AG10803 (cell line): Measurements from ENCODE around the gene SIK3.

Source experiments
- DNase-seq: peaks from one replicate; pipeline ENCODE4 v3.0.0; 2010; ENCODE audit warnings: low read depth
- H3K4me3 ChIP-seq: 2 replicates; pipeline ENCODE4 v1.5.1; 2011; ENCODE audit warnings: mild to moderate bottlenecking, low read length, control low read depth
- CTCF ChIP-seq: conservative IDR thresholded peaks from 2 replicates; pipeline ENCODE4 v1.5.1; 2011; ENCODE audit warnings: mild to moderate bottlenecking, low read length, control low read depth, inconsistent platforms

The SIK3 gene

GRCh38 chr11:116840746-116841296 lies 257.4 kb downstream of the SIK3 start:
- TF ChIP-seq CTCF, result no peak
- no peak overlapping the region for H3K4me3 ChIP-seq
- no peak for DNase-seq

GRCh38 chr11:116840224-116840745 lies 257.9 kb downstream of the SIK3 start:
- H3K4me3 ChIP-seq, result no peak overlapping the region
- peak; percentile 60 for DNase-seq
- TF ChIP-seq CTCF, result peak; percentile 48

- no peak for TF ChIP-seq CTCF
- no peak overlapping the region for H3K4me3 ChIP-seq
- DNase-seq, result no peak
These were observed 259.7 kb downstream of the SIK3 start for GRCh38 chr11:116838321-116839084.

GRCh38 chr11:116837231-116838091 lies 260.8 kb downstream of the SIK3 start, which contains the start of gene APOA1:
Gene APOA1, minus strand, starts transcription at chr11:116837622. Its CDS starts 235 bp downstream, at chr11:116837387.
- no peak for DNase-seq
- H3K4me3 ChIP-seq, result no peak within 1 kb of the TSS
- no peak for TF ChIP-seq CTCF

GRCh38 chr11:116836632-116836991 lies 261.6 kb downstream of the SIK3 start:
- no peak overlapping the region for H3K4me3 ChIP-seq
- TF ChIP-seq CTCF, result no peak
- DNase-seq, result no peak

- peak; percentile 90 for DNase-seq
- H3K4me3 ChIP-seq, result peak overlapping the region; percentile 33
- peak; percentile 55 for TF ChIP-seq CTCF
These were observed 262.2 kb downstream of the SIK3 start for GRCh38 chr11:116835791-116836631.
